H1 (cell line): ENCODE measurements around the gene ROBO4. TPM values are rescaled to one million over a fixed set of nuclear protein-coding genes. Genes with fewer than 3 reads are reported as not detected.

Experiments used
- CTCF ChIA-PET: fragments of 300-600 bp; sonication (Branson Sonifier 250); formaldehyde crosslinking; loops from one replicate; lab custom pipeline; 2021; ENCODE audit not compliant: partially characterized antibody; lab: Charles Lee
- POLR2A ChIA-PET: fragments of 300-600 bp; sonication (Branson Sonifier 250); formaldehyde crosslinking; loops from one replicate; lab custom pipeline; 2021; ENCODE audit warnings: inconsistent platforms; ENCODE audit not compliant: partially characterized antibody; lab: Charles Lee
- DNase-seq, 2 experiments: peaks; one replicate each; pipeline versions ENCODE4 v3.0.0 to v3.0.0-alpha.2; 2010 to 2022; ENCODE audit warnings: low spot score in 2 of 2, low read depth in 1 of 2, mixed read lengths in 1 of 2
- FAIRE-seq: peaks from 2 replicates; lab custom pipeline; 2011; peaks lifted over from hg19 to GRCh38; lab: Jason Lieb, UNC
- H2AFZ ChIP-seq: 2 replicates; pipeline ENCODE4 v1.8.1; 2012; ENCODE audit warnings: low read length, inconsistent platforms
- H2AK5ac ChIP-seq: 2 replicates; pipeline ENCODE4 v1.6.1; 2013; ENCODE audit warnings: low read depth, low read length
- H2BK120ac ChIP-seq: replicated peaks from 2 replicates; pipeline ENCODE3; 2013; ENCODE audit warnings: low read depth, low read length, inconsistent platforms
- H2BK12ac ChIP-seq: 2 replicates; pipeline ENCODE4 v1.6.1; 2013; ENCODE audit warnings: low read depth, low read length
- H2BK15ac ChIP-seq: 2 replicates; pipeline ENCODE4 v1.6.1; 2013; ENCODE audit warnings: low read length
- H2BK20ac ChIP-seq: 2 replicates; pipeline ENCODE4 v1.6.1; 2013; ENCODE audit warnings: low read length
- H2BK5ac ChIP-seq: 2 replicates; pipeline ENCODE4 v1.6.1; 2013; ENCODE audit warnings: low read depth, low read length
- H3K14ac ChIP-seq: 2 replicates; pipeline ENCODE4 v1.6.1; 2013; ENCODE audit warnings: inconsistent platforms; ENCODE audit not compliant: insufficient read length
- H3K18ac ChIP-seq: 2 replicates; pipeline ENCODE4 v1.6.1; 2013; ENCODE audit warnings: low read length; ENCODE audit errors: extremely low read depth
- H3K23ac ChIP-seq: 2 replicates; pipeline ENCODE4 v1.6.1; 2013; ENCODE audit warnings: inconsistent platforms; ENCODE audit not compliant: insufficient read length
- H3K23me2 ChIP-seq: 2 replicates; pipeline ENCODE4 v1.6.1; 2013; ENCODE audit warnings: low read depth, low read length
- H3K27ac ChIP-seq: 2 replicates; pipeline ENCODE4 v1.6.1; 2011; ENCODE audit warnings: low read depth, low read length, inconsistent platforms
- H3K27me3 ChIP-seq, 4 experiments: replicated peaks in 1 of 4; 1 replicate in 1 of 4; 2 replicates in 3 of 4; pipeline versions ENCODE4 v1.6.1 to v1.8.1; 2011 to 2013; ENCODE audit warnings: low read length in 3 of 4, mild to moderate bottlenecking in 3 of 4, inconsistent platforms in 2 of 4, mixed read lengths in 2 of 4, moderate library complexity in 1 of 4; ENCODE audit not compliant: control insufficient read depth in 3 of 4, insufficient read depth in 3 of 4; ENCODE audit errors: extremely low read depth in 1 of 4
- H3K36me3 ChIP-seq, 4 experiments: 2 replicates each; pipeline versions ENCODE4 v1.6.1 to v1.8.1; 2011 to 2013; ENCODE audit warnings: mild to moderate bottlenecking in 4 of 4, low read length in 3 of 4, moderate library complexity in 2 of 4, control low read depth in 1 of 4, inconsistent platforms in 1 of 4; ENCODE audit not compliant: insufficient read depth in 4 of 4, control insufficient read depth in 2 of 4
- H3K4ac ChIP-seq: replicated peaks from 2 replicates; pipeline ENCODE3; 2013; ENCODE audit warnings: low read length, low read depth, mixed read lengths, inconsistent platforms; ENCODE audit not compliant: insufficient read length
- H3K4me1 ChIP-seq, 4 experiments: replicated peaks in 1 of 4; 1 replicate in 1 of 4; 2 replicates in 3 of 4; pipeline versions ENCODE4 v1.6.1 to v1.8.1; 2011 to 2013; ENCODE audit warnings: low read length in 3 of 4, inconsistent platforms in 2 of 4, mixed read lengths in 1 of 4; ENCODE audit not compliant: insufficient read depth in 4 of 4, control insufficient read depth in 3 of 4
- H3K4me2 ChIP-seq, 2 experiments: 2 replicates each; pipeline versions ENCODE4 v1.6.1 to v1.8.1; 2011 to 2013; ENCODE audit warnings: low read depth in 2 of 2, low read length in 2 of 2, control low read depth in 1 of 2, inconsistent platforms in 1 of 2, mild to moderate bottlenecking in 1 of 2; ENCODE audit not compliant: insufficient read depth in 1 of 2
- H3K4me3 ChIP-seq, 4 experiments: fragments of 200-600, 300-600 bp in 1 of 4; sonication (generic), shearing (Covaris generic), sonication (Bioruptor Twin) in 1 of 4; 2 replicates each; pipeline versions ENCODE4 v1.5.1 to v1.8.1; 2011 to 2016; ENCODE audit warnings: low read length in 4 of 4, low read depth in 3 of 4, control low read depth in 2 of 4, inconsistent platforms in 2 of 4, mild to moderate bottlenecking in 2 of 4, mixed read lengths in 1 of 4, moderate library complexity in 1 of 4; ENCODE audit not compliant: insufficient read depth in 2 of 4; ENCODE audit errors: extremely low read depth in 1 of 4
- H3K56ac ChIP-seq: replicated peaks from 2 replicates; pipeline ENCODE3; 2013; ENCODE audit warnings: low read depth, mild to moderate bottlenecking, mixed read lengths, low read length, inconsistent platforms; ENCODE audit not compliant: insufficient read length
- H3K79me1 ChIP-seq: 2 replicates; pipeline ENCODE4 v1.6.1; 2013; ENCODE audit warnings: low read depth, low read length, control low read depth
- H3K79me2 ChIP-seq, 2 experiments: 2 replicates each; pipeline versions ENCODE4 v1.6.1 to v1.8.1; 2012 to 2013; ENCODE audit warnings: low read length in 2 of 2, mild to moderate bottlenecking in 2 of 2, inconsistent platforms in 1 of 2; ENCODE audit not compliant: insufficient read depth in 2 of 2, control insufficient read depth in 1 of 2
- H3K9ac ChIP-seq, 4 experiments: replicated peaks in 1 of 4; 1 replicate in 1 of 4; 2 replicates in 3 of 4; pipeline versions ENCODE4 v1.6.1 to v1.8.1; 2011 to 2013; ENCODE audit warnings: low read depth in 3 of 4, low read length in 3 of 4, control low read depth in 2 of 4, mild to moderate bottlenecking in 2 of 4, moderate library complexity in 2 of 4, inconsistent platforms in 1 of 4; ENCODE audit errors: extremely low read depth in 1 of 4
- H3K9me3 ChIP-seq, 2 experiments: 2 replicates each; pipeline versions ENCODE4 v1.6.1 to v1.8.1; 2012 to 2013; ENCODE audit warnings: mild to moderate bottlenecking in 2 of 2, moderate library complexity in 2 of 2, control low read depth in 1 of 2, inconsistent platforms in 1 of 2, low read depth in 1 of 2, low read length in 1 of 2, mixed read lengths in 1 of 2; ENCODE audit not compliant: insufficient read depth in 2 of 2
- H4K20me1 ChIP-seq, 2 experiments: replicated peaks in 1 of 2; 2 replicates each; pipeline versions ENCODE3 to v1.8.1; 2011 to 2013; ENCODE audit warnings: inconsistent platforms in 2 of 2, low read length in 2 of 2, mild to moderate bottlenecking in 1 of 2; ENCODE audit not compliant: insufficient read depth in 2 of 2, control insufficient read depth in 1 of 2
- H4K5ac ChIP-seq: 2 replicates; pipeline ENCODE4 v1.6.1; 2013; ENCODE audit warnings: low read length, low read depth, mixed read lengths, inconsistent platforms; ENCODE audit not compliant: insufficient read length
- H4K8ac ChIP-seq: 2 replicates; pipeline ENCODE4 v1.8.0; 2013; ENCODE audit warnings: mild to moderate bottlenecking, moderate library complexity, low read length, inconsistent platforms; ENCODE audit not compliant: insufficient read depth; ENCODE audit errors: extremely low read depth
- H4K91ac ChIP-seq: replicated peaks from 2 replicates; pipeline ENCODE3; 2013; ENCODE audit warnings: low read length, mixed read lengths, inconsistent platforms; ENCODE audit not compliant: insufficient read length
- BACH1 ChIP-seq: IDR thresholded peaks from 2 replicates; pipeline ENCODE4 v1.6.1; 2012; ENCODE audit warnings: low read length, improper control_type of control experiment
- CEBPB ChIP-seq: IDR thresholded peaks from 2 replicates; pipeline ENCODE4 v1.6.1; 2012; ENCODE audit warnings: low read depth, low read length
- CTCF ChIP-seq, 3 experiments: IDR thresholded peaks; 1 replicate in 2 of 3; 2 replicates in 1 of 3; pipeline versions ENCODE4 v1.5.1 to v1.6.1; 2011; ENCODE audit warnings: low read length in 3 of 3, mild to moderate bottlenecking in 3 of 3, inconsistent platforms in 2 of 3, low read depth in 1 of 3, moderate library complexity in 1 of 3; ENCODE audit not compliant: insufficient read depth in 1 of 3; ENCODE audit errors: control extremely low read depth in 1 of 3
- EGR1 ChIP-seq: IDR thresholded peaks from 2 replicates; pipeline ENCODE4 v1.6.1; 2011; ENCODE audit warnings: low read depth, low read length, borderline replicate concordance
- EP300 ChIP-seq, 2 experiments: IDR thresholded peaks; 1 replicate in 1 of 2; 2 replicates in 1 of 2; pipeline ENCODE4 v1.6.1; 2011 to 2012; ENCODE audit warnings: low read depth in 2 of 2, low read length in 2 of 2, mild to moderate bottlenecking in 2 of 2, borderline replicate concordance in 1 of 2, inconsistent platforms in 1 of 2, moderate library complexity in 1 of 2
- EZH2 ChIP-seq: fragments of 200-600 bp; sonication (generic); IDR thresholded peaks from 2 replicates; pipeline ENCODE4 v1.7.1; 2012; ENCODE audit warnings: low read depth, mild to moderate bottlenecking, moderate library complexity, low read length, inconsistent platforms; ENCODE audit not compliant: severe bottlenecking
- JUND ChIP-seq: IDR thresholded peaks from 2 replicates; pipeline ENCODE4 v1.6.1; 2011; ENCODE audit warnings: mild to moderate bottlenecking, improper control_type of control experiment, low read length
- MAFK ChIP-seq: IDR thresholded peaks from 2 replicates; pipeline ENCODE4 v1.6.1; 2012; ENCODE audit warnings: low read depth, mild to moderate bottlenecking, improper control_type of control experiment, low read length
- MAX ChIP-seq: IDR thresholded peaks from 2 replicates; pipeline ENCODE4 v1.6.1; 2012; ENCODE audit warnings: inconsistent platforms
- SIX5 ChIP-seq: IDR thresholded peaks from 2 replicates; pipeline ENCODE4 v1.6.1; 2011; ENCODE audit warnings: mild to moderate bottlenecking, low read depth, low read length
- SP1 ChIP-seq: IDR thresholded peaks from 2 replicates; pipeline ENCODE4 v1.6.1; 2011; ENCODE audit warnings: low read depth, low read length
- YY1 ChIP-seq: IDR thresholded peaks from 2 replicates; pipeline ENCODE4 v1.6.1; 2011; ENCODE audit warnings: low read depth, mild to moderate bottlenecking, low read length
- WGBS, 2 experiments: shearing (Covaris generic) in 1 of 2; methylation state at CpG; one replicate each; pipeline versions ENCODE4 v1.1.6 to v1.1.7; 2013 to 2015; ENCODE audit warnings: low lambda C conversion rate in 2 of 2, mixed read lengths in 2 of 2, inconsistent platforms in 1 of 2, low coverage in 1 of 2, missing lambda C conversion rate in 1 of 2; ENCODE audit not compliant: insufficient replicate concordance in 2 of 2, insufficient coverage in 1 of 2, insufficient read length in 1 of 2; ENCODE audit errors: extremely low coverage in 1 of 2, missing lambda C conversion rate in 1 of 2; 5-methylcytosine and 5-hydroxymethylcytosine counted together
- polyA plus RNA-seq, 7 experiments: library from polyadenylated mRNA; depleted of rRNA in 3 of 7; stranded (reverse) in 5 of 7; unstranded in 2 of 7; fragments of >200 nt in 5 of 7; fragments of 200-250 nt in 2 of 7; gene quantifications; 1 replicate in 5 of 7; 2 replicates in 1 of 7; 4 replicates in 1 of 7; pipeline versions ENCODE4 v1.2.1 to v1.2.3, GENCODE V29; 2011 to 2013; ENCODE audit warnings: missing spikeins in 2 of 7, mixed read lengths in 2 of 7
- total RNA-seq: library from RNA; stranded (reverse); fragmentation: NEBNext Ultra II Directional; extraction: Animal tissue kit (Norgen Biotek cat#: 25700); gene quantifications from 2 replicates; pipeline ENCODE4 v1.2.1, GENCODE V29; 2021

The ROBO4 gene
- total and polyA plus RNA-seq, 2 of the 8 experiments (the other 6 are each of a cell fraction or from before 2014, with no cell fraction given), result 0.03 TPM; not detected in 1

- H3K56ac ChIP-seq, result no peak overlapping the region
- no peaks in the 10 kb centered on the region for H3K79me1 ChIP-seq
- H2AFZ ChIP-seq, result no peak overlapping the region
- no peak overlapping the region for H3K4ac ChIP-seq
- H2AK5ac ChIP-seq, result no peak overlapping the region
- TF ChIP-seq CEBPB (no peak), YY1 (no peak), SP1 (no peak), EP300 (IDR thresholded peaks at IDR 0.05; ENCODE audit: borderline replicate concordance in 1 of 2, low read depth in 2 of 2, low read length in 2 of 2) (no peak), JUND (no peak), SIX5 (no peak), MAFK (no peak), EGR1 (no peak), MAX (no peak), EZH2 (no peak), CTCF (IDR thresholded peaks at IDR 0.05; ENCODE audit: control extremely low read depth in 1 of 3, insufficient read depth in 1 of 3, low read depth in 1 of 3, low read length in 3 of 3) (no peak), BACH1 (no peak)
- TF ChIP-seq, all 59 proteins: peak for 0
- CTCF ChIA-PET, result interaction anchor here (0.6 to 5.6 kb wide), 7 partner anchors 10 to 201 kb away, joined by 3 to 52 read pairs (median 3); no protein-coding TSS in a partner anchor
- peaks cover 0 to 4% (median 0%) of the 10 kb centered on the region in 4 experiments; a peak in 1 of 8 replicates for H3K36me3 ChIP-seq
- H3K23ac ChIP-seq, result no peak overlapping the region
- H2BK120ac ChIP-seq, result no peak overlapping the region
- H2BK20ac ChIP-seq, result no peak overlapping the region
- H4K8ac ChIP-seq, result no peak overlapping the region
- H2BK15ac ChIP-seq, result no peak overlapping the region
- H3K23me2 ChIP-seq, result peaks cover 7% of the 10 kb centered on the region; the same call in 1 of the 2 replicates
- H4K20me1 ChIP-seq, result peaks cover 6 to 9% of the 10 kb centered on the region in 2 experiments
- FAIRE-seq, result no peak
- no peak overlapping the region for H3K18ac ChIP-seq
- H3K4me3 ChIP-seq, result no peak overlapping the region
- no peak overlapping the region for H3K27ac ChIP-seq
- no peak overlapping the region for H3K4me2 ChIP-seq
- no peak for DNase-seq
- H3K9me3 ChIP-seq, result no peaks in the 10 kb centered on the region
- H2BK5ac ChIP-seq, result no peak overlapping the region
- H3K79me2 ChIP-seq, result no peaks in the 10 kb centered on the region
- H2BK12ac ChIP-seq, result no peak overlapping the region
- POLR2A ChIA-PET, result interaction anchor here (1.0 to 1.5 kb wide), 2 partner anchors 9 to 15 kb away, joined by 3 read pairs; no protein-coding TSS in a partner anchor
- H3K4me1 ChIP-seq, result peaks cover 0 to 13% (median 7%) of the 10 kb centered on the region in 4 experiments; a peak in 5 of 7 replicates
- peaks cover 42 to 87% (median 78%) of the 10 kb centered on the region in 4 experiments for H3K27me3 ChIP-seq
- H3K9ac ChIP-seq, result no peak overlapping the region
- H3K14ac ChIP-seq, result no peak overlapping the region
- 65% methylated on average over 8 of the region's 8 CpGs; no CpG with 5 or more reads in 1 of the 2 experiments for WGBS, 2 experiments
- no peak overlapping the region for H4K91ac ChIP-seq
- H4K5ac ChIP-seq, result no peak overlapping the region
These were observed 25.4 kb downstream of the ROBO4 start for GRCh38 chr11:124872280-124872679.
